Smooth muscle cell of trachea (primary cell): ENCODE data around the gene LELP1. TPM values are rescaled to one million over a fixed set of nuclear protein-coding genes. Genes with fewer than 3 reads are reported as not detected.

Experiments used
- total RNA-seq: library from RNA; depleted of rRNA; stranded (reverse); fragments of >200 nt; gene quantifications from 2 replicates; pipeline ENCODE4 v1.2.1, GENCODE V29; 2014

The LELP1 gene
- total RNA-seq, result not detected in 2 replicates

DNA sequence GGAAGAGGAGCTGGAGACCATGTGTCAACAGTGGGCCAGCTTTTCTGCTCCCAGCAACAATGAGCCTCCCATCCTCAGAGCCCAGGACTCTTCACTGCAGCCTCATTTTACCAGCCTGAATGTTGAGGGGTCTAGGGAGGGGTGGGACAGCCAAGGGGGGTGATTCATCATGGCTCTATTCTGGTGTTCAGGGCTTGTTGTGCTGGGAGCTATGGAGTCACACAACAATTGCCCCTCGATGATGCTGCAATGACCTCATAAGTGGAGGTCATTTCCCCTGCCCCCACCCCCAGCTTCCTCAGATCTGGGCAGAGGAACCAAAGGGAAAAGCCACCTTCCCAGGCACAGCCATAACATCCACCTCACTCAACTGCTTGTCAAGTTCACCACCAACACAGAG, at the start of gene LELP1:
Gene LELP1, plus strand, starts transcription at position 301 of the 400 bp plus-strand sequence. CDS start 1,278 bp downstream, outside the sequence.

DNA sequence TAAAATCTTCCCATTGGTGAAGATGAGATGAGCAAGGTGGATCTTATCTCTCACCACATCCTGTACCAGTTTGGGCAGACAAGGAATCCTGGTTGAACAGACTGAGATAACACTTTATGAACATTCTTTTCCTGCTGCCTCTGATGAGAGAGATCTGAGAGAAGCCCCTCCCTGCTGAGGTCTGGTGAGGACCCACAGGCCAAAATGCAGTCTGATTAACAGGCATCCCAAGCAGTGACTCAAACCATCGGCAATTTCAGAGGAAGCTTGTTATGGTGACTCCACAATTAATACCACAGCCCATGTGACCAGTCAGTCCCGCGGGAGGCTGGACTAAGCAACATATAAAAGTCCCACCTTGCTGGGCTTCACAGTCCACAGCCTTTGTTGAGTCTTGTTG, 14.0 kb downstream of the LELP1 start, which contains the start of gene PRR9:
Gene PRR9, plus strand, starts transcription at position 373 of the 400 bp plus-strand sequence. CDS start 561 bp downstream, outside the sequence.

Other genes starting within 250 kb of the LELP1 start
- gene SPRR4, start 232.8 kb upstream of the LELP1 start, total RNA-seq, result not detected in 2 replicates
- not detected in 2 replicates for gene SPRR1A, start 219.3 kb upstream of the LELP1 start, total RNA-seq
- not detected in 2 replicates for gene SPRR3, start 201.7 kb upstream of the LELP1 start, total RNA-seq
- not detected in 2 replicates for gene SPRR1B, start 172.2 kb upstream of the LELP1 start, total RNA-seq
- gene SPRR2D, start 162.3 kb upstream of the LELP1 start, total RNA-seq, result not detected in 2 replicates
- not detected in 2 replicates for gene SPRR2A, start 145.9 kb upstream of the LELP1 start, total RNA-seq
- gene SPRR2B, start 131.8 kb upstream of the LELP1 start, total RNA-seq, result not detected in 2 replicates
- not detected in 2 replicates for gene SPRR2E, start 108.9 kb upstream of the LELP1 start, total RNA-seq
- gene SPRR2F, start 89.9 kb upstream of the LELP1 start, total RNA-seq, result not detected in 2 replicates
- gene SPRR2G, start 52.5 kb upstream of the LELP1 start, total RNA-seq, result not detected in 2 replicates
- gene PRR9, start 14.2 kb downstream of the LELP1 start, total RNA-seq, result not detected in 2 replicates
- gene LORICRIN, start 56.3 kb downstream of the LELP1 start, total RNA-seq, result not detected in 2 replicates
- gene PGLYRP3, start 109.5 kb downstream of the LELP1 start, total RNA-seq, result not detected in 2 replicates
- not detected in 2 replicates for gene PGLYRP4, start 145.4 kb downstream of the LELP1 start, total RNA-seq
- not detected in 2 replicates for gene S100A9, start 154.4 kb downstream of the LELP1 start, total RNA-seq
- gene S100A12, start 172.2 kb downstream of the LELP1 start, total RNA-seq, result not detected in 2 replicates
- not detected in 2 replicates for gene S100A8, start 187.6 kb downstream of the LELP1 start, total RNA-seq
- gene S100A7A, start 213.1 kb downstream of the LELP1 start, total RNA-seq, result not detected in 2 replicates